ENCODE data around the gene GET3. TPM values are rescaled to one million over a fixed set of nuclear protein-coding genes. Genes with fewer than 3 reads are reported as not detected.
A peak's percentile ranks its signal among the peaks of the same experiment; 100 is the strongest.

Gene GET3
- total RNA-seq, 1 experiment from 2014 or later: 110 TPM

GRCh38 chr19:12782424-12783290 is 45.4 kb downstream of the GET3 start:
- Mint-ChIP-seq H3K27ac (no peak overlapping the region), H3K4me3 (peak overlapping the region; percentile 77), H3K9me3 (no peaks in the 10 kb centered on the region), H3K4me1 (peaks cover 19% of the 10 kb centered on the region), H3K27me3 (ENCODE audit: low read depth) (no peaks in the 10 kb centered on the region; the same call in 1 of the 2 replicates), H3K36me3 (no peaks in the 10 kb centered on the region)
- CTCF ChIA-PET: interaction anchor here (0.7 to 1.8 kb wide), 9 partner anchors 10 to 103 kb away, joined by 3 to 10 read pairs (median 6); no protein-coding TSS in a partner anchor
- ATAC-seq: no peak
- DNase-seq (ENCODE audit: low spot score): peak; percentile 63
- POLR2A ChIA-PET: interaction anchor here (1.1 to 1.7 kb wide), 2 partner anchors 9 to 11 kb away, joined by 4 to 6 read pairs; partner anchors contain the start of gene JUNB
- TF ChIP-seq NR2C2 (CRISPR knock-in tag; IDR thresholded peaks at IDR 0.05) (no peak), NR3C1 (CRISPR knock-in tag; conservative IDR thresholded peaks at IDR 0.05; ENCODE audit: low read depth) (no peak), ATF3 (CRISPR knock-in tag; conservative IDR thresholded peaks at IDR 0.05) (no peak), RELA (CRISPR knock-in tag; IDR thresholded peaks at IDR 0.05; ENCODE audit: borderline replicate concordance) (no peak), NFYB (CRISPR knock-in tag; conservative IDR thresholded peaks at IDR 0.05; ENCODE audit: low read depth) (no peak), ZNF281 (CRISPR knock-in tag; IDR thresholded peaks at IDR 0.05) (peak; percentile 34; the same call in 1 of the 2 replicates), SMAD4 (CRISPR knock-in tag; IDR thresholded peaks at IDR 0.05) (no peak), ELF4 (CRISPR knock-in tag; IDR thresholded peaks at IDR 0.05; ENCODE audit: low read depth) (no peak), ZNF423 (CRISPR knock-in tag; IDR thresholded peaks at IDR 0.05) (peak; percentile 83), HMGA2 (CRISPR knock-in tag; IDR thresholded peaks at IDR 0.05) (no peak), E2F4 (CRISPR knock-in tag; IDR thresholded peaks at IDR 0.05; ENCODE audit: borderline replicate concordance, low read depth) (no peak), IRF1 (CRISPR knock-in tag; IDR thresholded peaks at IDR 0.05) (no peak; the same call in 1 of the 2 replicates), GABPB1 (CRISPR knock-in tag; IDR thresholded peaks at IDR 0.05) (no peak), IRF2 (CRISPR knock-in tag; IDR thresholded peaks at IDR 0.05; ENCODE audit: borderline replicate concordance, low read depth) (no peak), AR (CRISPR knock-in tag; IDR thresholded peaks at IDR 0.05) (no peak), HMGXB4 (CRISPR knock-in tag; IDR thresholded peaks at IDR 0.05) (0 out of 2 replicates have a peak, but pooled peaks have one; percentile 13), GRHL2 (CRISPR knock-in tag; IDR thresholded peaks at IDR 0.05; ENCODE audit: insufficient replicate concordance, severe bottlenecking) (no peak), MYBL2 (CRISPR knock-in tag; IDR thresholded peaks at IDR 0.05) (no peak), E2F5 (CRISPR knock-in tag; IDR thresholded peaks at IDR 0.05) (no peak), ETV6 (CRISPR knock-in tag; IDR thresholded peaks at IDR 0.05) (no peak), JAZF1 (CRISPR knock-in tag; IDR thresholded peaks at IDR 0.05) (no peak), NFATC4 (CRISPR knock-in tag; IDR thresholded peaks at IDR 0.05) (no peak), ZNF219 (CRISPR knock-in tag; IDR thresholded peaks at IDR 0.05; ENCODE audit: borderline replicate concordance) (peak; percentile 88), USF2 (CRISPR knock-in tag; IDR thresholded peaks at IDR 0.05) (peak; percentile 24; the same call in 1 of the 2 replicates), TEAD4 (CRISPR knock-in tag; IDR thresholded peaks at IDR 0.05) (no peak), FOXK1 (CRISPR knock-in tag; IDR thresholded peaks at IDR 0.05) (peak; percentile 40; the same call in 1 of the 2 replicates)
